ENCODE results near the gene LGR4.

The LGR4 gene

DNA sequence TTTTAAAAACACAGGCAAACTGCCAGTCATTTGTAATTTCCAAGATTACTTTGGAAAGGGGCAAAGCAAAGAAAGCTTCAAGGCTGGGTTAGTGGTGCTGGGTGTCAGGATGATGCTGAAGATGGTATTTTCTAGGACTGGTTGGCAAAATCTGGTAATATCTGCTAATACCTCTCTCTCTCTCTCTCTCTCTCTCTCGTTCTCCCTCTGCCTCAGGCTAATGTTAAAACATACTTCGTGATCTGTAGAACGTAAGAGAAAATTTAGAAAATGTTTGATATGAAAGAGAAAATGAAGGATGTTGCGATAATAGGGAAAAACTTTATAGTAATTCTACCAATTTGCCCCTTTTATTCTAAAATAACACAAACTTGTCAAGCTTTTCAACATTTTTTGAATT is 9.4 kb upstream of the LGR4 start:
- no peak for DNase-seq

DNA sequence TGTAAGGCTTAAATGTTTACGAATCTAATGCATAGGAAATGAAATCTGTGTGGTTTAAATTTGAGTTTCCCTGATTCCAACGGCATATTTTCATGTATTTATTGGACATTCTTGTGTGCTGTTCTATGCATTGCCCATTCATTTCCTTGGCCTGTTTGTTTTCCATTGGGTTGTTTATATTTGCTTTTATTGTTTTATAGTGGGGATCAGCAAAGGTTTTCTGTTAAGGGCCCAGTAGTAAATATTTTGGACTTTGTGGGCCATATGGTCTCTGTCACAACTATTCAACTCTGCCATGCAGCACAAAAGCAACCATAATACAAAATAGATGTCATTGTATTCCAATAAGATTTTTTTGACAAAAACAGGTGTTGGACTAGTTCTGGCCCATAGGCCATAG is 5.2 kb upstream of the LGR4 start:
- DNase-seq, result no peak

DNA sequence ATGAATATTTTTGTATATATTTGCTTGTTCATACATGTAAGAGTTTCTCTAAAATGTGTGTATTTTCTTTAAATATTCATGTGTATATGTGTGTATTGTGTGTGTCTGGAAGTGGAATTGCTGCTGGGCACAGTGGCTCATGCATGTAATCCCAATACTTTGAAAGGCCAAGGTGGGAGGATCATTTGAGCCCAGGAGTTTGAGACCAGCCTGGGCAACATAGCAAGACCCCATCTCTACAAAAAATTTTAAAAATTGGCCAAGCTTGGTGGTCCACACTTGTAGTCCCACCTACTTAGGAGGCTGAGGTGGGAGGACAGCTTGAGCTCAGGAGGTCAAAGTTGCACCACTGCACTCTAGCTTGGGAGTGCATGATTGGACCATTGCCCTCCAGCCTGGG is 4.7 kb upstream of the LGR4 start:
- DNase-seq, result no peak

DNA sequence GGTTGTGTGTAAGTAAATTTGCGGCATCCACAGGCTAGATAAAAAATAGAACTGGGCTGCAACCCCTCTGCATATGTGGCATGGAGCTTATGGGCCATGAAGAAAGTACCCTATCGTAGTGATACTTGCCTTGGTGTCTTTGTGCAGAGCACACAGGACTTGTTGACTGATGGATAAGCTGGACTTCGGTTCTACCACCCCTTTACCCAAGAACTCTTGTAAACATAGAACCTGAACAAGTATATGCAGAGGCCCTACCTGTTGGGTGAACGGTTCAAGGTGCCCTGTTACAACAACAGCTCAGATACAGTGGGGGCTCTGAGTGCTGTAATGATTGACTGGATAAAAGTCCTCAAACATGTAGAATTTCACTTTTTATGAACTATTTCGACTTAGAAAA is 3.0 kb upstream of the LGR4 start:
- DNase-seq, result no peak

- DNase-seq, result no peak
These were observed 422 bp upstream of the LGR4 start for GRCh38 chr11:27473017-27473406.

GRCh38 chr11:27471589-27472397 is 797 bp downstream of the LGR4 start:
- peak; percentile 28 for DNase-seq

DNA sequence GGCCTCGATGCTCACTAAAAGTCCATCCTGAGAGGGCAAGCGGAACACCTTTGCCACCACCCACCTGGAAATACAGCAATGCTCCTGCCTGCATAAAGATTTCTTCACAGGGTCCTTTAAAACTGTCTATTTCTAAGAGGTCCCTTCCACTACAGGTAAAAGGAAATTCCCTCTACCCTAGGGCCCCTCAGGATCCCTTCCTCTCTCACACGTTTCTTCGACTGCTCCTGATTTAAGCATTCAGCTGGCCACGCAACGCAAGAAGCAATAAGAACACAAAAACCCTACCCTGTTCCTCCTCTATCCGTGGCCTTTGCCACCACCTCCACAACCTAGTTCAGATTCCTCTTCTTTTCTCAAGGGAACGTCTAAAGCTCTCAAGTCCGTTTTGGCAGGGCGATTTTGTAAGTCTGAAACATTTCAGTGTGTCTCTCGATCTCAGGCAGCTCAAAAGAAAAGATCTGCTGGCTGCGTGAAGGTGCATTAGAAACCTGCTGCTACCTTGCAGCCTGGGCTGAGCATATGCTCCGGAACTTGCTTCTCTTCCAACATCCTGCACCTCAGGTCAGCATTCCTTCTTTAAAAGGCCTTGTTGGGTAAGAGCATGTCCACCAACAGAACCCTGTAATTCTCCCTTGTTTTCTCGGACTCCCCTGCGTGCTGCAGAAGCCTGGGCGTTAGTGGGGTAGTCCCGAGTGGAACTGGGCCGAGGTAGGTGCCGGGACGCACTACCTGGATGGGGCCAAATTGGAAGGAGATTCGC is 1.6 kb downstream of the LGR4 start:
- DNase-seq, result no peak

- DNase-seq, result no peak
These were observed 2.4 kb downstream of the LGR4 start for GRCh38 chr11:27470166-27470565.

DNA sequence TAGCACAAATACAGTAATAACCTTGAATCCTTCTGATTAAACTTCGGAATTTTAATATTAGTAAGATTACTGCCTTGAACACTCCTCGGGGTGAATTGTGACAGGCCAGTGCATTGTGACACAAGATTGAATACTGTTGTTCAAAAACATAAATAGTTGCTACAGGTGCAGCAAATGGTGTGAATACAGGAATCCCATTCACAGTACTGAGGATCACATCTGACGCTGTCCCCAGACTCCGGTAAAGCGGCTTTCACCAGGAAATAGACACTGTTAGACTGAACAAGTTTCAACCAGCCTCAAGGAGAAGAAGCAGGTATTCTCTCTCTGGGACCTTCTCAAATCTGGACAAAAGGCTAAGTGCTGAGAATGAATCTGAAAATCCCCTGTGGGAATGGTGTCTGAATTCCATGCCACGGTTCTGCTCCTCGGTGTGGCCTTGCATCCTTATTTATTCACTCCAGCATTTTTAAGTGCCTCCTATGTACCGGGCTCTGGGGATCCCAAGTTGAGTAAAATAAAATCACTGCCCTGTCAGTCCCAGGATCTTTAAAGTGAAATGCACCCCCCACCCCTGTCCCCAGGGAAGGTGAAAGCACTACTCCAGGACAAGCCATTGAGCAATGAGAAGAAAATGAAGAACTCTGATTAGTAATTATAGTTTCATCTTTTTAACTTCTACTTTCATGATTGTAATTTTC is 3.4 kb downstream of the LGR4 start:
- DNase-seq, result no peak

DNA sequence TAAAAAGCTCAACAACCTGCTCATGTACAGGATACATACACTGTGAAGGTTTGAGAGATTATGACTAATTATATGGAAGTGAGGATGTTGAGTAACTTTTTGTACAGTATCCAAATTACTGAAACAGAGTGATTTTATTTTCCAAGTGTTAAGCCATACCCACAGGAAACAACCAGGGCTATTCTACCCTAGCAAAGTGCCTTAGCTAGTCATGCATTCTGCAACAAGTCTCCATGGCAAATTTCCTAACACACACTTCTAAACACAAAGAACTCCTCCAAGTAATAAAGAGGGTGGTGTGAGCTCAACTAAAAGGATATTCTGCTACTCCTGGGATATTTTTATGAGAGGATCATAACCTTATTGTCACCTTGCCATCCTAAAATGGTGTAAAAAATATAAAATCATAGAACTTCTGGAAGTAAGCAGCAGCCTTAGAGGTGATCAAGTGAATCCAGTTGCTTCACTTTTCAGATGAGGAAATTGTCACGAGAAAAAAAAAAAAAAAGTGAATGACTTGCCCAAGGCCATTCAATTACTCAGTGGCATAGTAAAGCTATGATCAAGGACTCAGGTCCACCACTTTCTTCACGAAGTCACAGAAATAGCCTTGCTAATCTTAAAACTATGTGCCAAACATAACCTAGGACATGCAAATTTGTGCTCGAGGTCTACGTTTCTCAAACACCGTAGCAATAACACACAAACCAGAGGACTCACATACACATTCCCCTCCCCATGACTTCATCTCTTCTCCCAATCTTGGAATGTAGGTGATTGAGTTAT is 4.2 kb downstream of the LGR4 start:
- no peak for DNase-seq

- DNase-seq, result no peak
These were observed 5.2 kb downstream of the LGR4 start for GRCh38 chr11:27467181-27467913.

- DNase-seq, result no peak
These were observed 6.2 kb downstream of the LGR4 start for GRCh38 chr11:27466363-27466762.

GRCh38 chr11:27465629-27466028 is 7.0 kb downstream of the LGR4 start:
- DNase-seq, result no peak

DNA sequence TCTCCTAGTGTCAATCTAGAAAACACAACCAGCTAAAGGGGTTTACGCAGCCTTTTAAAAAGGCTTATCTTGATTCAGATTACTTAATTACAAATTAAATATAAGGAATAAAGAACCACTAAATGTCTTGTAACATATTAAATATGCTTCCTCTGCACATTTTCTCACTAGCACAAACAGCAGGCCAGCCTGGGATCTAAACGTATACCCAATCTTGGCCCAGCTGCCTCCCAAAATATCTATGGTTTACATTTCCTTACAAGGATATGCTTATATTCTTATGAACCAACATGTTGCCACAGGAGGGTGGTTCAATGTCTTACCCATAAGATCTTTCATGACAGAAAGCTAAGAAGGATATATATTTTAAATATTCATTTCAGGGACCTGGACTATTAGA is 7.7 kb downstream of the LGR4 start:
- DNase-seq, result no peak

DNA sequence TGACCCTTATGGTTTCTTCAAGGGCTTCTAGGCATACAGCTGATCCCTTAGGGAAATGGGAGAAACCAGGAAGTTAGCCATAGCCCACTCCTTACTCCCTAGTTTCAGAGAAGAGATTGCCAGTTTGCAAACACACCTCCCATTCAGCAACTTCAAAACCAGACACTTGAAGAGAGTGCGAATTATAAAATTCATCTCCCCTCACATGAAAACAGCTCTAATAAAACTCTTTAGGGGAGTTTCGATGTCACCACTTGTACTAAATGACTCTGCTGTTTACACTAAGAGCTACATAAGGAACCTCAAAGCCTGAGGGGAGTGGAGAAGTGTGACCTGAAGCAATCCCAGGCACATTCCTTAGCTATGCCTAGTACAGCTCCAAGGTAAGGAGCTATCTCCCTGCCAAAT is 8.3 kb downstream of the LGR4 start:
- no peak for DNase-seq

- no peak for DNase-seq
These were observed 10.0 kb downstream of the LGR4 start for GRCh38 chr11:27462543-27462942.

DNA sequence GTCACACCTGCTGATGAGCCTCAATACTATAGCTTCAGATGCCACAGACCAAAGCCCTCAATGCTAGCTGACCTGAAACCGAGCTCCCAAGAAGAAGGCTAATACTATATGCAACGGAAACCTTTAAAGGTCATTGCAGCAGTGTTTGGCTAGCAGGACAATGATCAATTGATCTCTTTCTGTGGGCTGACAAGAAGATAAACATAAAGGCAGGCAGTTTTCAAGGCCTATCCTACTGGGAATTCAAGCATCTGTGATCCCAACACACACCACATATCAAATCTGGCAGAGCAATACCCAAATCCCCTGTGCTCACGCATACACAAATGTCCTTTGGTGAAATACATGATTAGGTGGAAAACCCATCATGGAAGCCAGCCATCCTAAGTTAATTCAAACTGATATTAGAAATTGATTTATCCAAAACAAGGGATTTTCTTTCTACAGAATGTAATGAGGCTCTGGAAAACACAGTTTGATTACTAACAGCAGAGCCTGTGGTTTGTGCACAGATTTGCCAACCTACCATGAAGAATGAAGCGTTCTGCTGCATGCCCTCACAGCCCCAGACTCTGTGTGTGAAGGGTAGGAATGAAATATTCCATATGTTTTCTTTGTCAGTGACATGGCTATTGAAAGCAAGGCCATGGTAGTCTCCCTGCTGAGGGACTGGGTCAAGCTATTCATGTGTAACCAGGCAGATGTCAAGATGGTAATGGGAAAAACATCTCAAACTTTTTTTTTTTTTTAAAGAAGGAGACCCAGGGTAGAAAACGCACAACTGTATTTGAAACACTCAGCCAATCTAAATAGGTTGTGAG is 12.2 kb downstream of the LGR4 start:
- no peak for DNase-seq

- no peak for DNase-seq
These were observed 13.4 kb downstream of the LGR4 start for GRCh38 chr11:27459191-27459590.

DNA sequence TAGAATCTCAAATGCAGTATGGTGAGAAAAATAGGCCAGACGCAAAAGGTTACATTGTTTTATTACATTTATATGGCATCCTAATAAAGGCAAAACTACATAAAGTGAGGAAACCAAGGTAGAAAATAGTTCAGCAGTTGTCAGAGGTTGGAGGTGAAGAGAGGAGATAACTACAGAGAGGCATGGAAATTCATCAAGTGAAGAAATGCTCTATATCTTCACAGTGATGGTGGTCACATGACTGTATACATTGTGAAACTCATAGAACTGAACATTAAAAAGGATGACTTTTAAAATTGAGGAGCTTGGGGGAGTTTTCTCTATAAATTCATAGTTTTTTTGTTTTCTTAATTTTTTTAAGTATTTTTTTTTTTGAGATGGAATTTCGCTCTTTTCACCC is 14.4 kb downstream of the LGR4 start:
- no peak for DNase-seq

GRCh38 chr11:27456795-27457329 is 15.7 kb downstream of the LGR4 start:
- no peak for DNase-seq

DNA sequence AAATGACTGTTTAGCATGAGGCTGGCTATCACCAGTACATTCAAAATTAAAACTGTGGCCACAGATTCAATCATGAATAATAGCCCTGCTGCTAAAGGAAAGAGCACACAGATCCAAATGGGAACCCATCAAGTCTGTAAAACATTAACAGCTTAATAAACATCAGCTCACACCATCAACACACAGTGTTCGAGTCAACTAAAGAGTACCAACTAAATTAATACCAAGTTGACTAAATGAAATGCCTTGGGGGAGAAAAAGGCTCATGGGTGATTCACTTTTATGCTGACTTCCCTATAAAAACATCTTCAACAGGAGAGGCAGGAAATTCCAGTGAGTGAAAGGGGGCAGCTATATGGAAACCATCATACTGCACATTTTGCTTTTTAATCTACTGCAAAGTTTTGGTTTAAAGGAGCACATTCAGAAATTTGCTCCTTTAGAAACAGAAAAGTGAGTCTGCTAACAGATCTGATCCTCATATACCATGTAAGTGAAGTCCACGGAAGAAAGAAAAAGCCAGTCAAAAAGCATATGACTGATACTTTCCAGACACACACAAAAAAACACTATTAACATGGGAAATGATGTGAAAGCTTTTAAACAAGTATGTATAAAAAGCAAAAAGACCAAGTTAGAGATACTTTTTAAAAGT is 16.3 kb downstream of the LGR4 start:
- no peak for DNase-seq

Data from CD4-positive, alpha-beta T cell treated with Interleukin-15 for 1 hour (primary cell).